ENCODE measurements around the gene DISP2.

DISP2 gene

DNA sequence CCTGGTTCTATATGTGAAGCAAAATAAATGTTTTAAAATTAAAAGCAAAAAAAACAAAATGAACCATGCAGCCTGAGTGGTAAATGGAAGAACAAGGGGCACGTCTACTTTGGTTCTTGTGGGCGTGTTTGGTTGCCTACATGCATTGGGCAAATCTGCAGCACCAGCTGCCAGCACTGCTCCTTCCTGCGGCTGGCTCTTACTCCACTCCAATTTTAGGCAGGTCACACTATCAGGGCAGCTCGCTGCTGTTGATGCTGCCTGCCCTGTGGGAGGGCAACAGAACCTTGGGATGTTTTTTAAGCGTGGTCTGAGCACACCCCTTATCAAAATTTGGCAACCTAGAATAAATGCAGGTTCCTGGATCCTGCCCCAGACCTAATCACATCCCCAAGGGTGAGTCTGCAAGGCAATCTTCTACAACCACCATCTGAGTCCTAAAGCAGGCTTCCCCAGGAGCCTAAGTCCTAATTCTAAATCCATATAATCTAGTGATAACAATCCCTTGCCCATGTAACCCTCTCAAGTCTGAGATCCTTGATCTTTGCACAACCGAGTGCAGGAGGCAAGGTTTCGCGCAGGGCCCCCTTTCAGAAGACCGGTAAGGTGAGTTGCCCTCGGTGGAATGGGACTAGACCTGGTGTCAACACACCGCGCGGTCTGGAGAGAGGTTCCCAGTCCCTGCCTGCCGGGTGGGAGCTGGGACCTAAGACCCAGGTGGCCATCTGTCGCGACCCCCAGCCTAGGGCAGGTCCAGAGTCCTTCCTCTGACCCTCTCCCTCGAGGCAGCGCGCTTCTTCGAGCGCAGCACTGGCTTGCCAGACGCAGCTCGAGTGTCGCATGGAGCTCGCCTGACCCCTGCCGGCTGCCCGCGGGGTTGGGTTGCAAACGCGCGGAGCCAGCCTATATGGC lies 63.5 kb downstream of the DISP2 start (continued):
- TF ChIP-seq ZNF274 (IDR thresholded peaks at IDR 0.05; ENCODE audit: low read length) (no peak), ZNF274 (tag by site-specific recombination; IDR thresholded peaks at IDR 0.05; ENCODE audit: borderline replicate concordance) (no peak), PATZ1 (tag by site-specific recombination; IDR thresholded peaks at IDR 0.05) (peak; percentile 22; the same call in 1 of the 2 replicates), CTCF (tag by site-specific recombination; IDR thresholded peaks at IDR 0.05) (peak; percentile 72; the same call in 1 of the 2 replicates), IKZF3 (tag by site-specific recombination; IDR thresholded peaks at IDR 0.05) (no peak), GLI2 (tag by site-specific recombination; IDR thresholded peaks at IDR 0.05; ENCODE audit: borderline replicate concordance, low read depth) (no peak), KLF10 (tag by site-specific recombination; IDR thresholded peaks at IDR 0.05) (0 out of 2 replicates have a peak, but pooled peaks have one; percentile 44), ZNF423 (tag by site-specific recombination; IDR thresholded peaks at IDR 0.05) (no peak), GLIS2 (tag by site-specific recombination; IDR thresholded peaks at IDR 0.05) (peak; percentile 86), ZNF146 (tag by site-specific recombination; IDR thresholded peaks at IDR 0.05) (no peak)
- TF ChIP-seq, protein P1, sequence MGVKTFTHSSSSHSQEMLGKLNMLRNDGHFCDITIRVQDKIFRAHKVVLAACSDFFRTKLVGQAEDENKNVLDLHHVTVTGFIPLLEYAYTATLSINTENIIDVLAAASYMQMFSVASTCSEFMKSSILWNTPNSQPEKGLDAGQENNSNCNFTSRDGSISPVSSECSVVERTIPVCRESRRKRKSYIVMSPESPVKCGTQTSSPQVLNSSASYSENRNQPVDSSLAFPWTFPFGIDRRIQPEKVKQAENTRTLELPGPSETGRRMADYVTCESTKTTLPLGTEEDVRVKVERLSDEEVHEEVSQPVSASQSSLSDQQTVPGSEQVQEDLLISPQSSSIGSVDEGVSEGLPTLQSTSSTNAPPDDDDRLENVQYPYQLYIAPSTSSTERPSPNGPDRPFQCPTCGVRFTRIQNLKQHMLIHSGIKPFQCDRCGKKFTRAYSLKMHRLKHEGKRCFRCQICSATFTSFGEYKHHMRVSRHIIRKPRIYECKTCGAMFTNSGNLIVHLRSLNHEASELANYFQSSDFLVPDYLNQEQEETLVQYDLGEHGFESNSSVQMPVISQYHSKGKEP (tag by site-specific recombination; IDR thresholded peaks at IDR 0.05) = peak; percentile 58; the same call in 1 of the 2 replicates

DNA sequence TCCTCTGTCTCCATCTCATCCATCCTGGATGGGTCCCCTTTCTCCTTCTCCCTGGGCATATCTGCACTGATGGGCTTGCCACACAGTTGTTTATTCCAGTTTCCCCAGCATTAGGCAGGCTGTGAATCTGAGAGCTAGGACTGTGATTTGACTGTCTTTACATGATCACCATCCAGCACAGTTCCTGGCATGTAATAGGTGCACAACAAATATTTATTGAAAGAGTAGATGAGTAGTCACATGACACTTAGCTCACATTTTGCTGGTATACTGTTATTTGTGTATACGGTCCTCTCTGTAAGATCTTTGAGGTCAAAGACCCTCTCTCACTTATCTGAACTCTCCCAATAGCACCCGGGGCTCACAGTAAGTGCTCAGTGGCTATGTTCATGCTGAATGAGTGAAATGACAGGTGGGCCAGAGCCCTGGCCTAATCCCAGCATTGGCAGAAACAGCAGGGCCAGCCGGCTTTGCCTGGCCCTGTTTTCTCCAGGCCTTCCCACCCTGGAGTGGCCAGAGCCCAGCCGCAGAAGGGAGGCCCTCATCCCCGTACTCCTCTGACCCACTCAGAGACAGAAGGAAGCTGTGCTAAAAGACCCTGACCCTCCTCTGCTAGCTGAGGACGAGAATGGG lies 66.6 kb downstream of the DISP2 start:
- Histone ChIP-seq H3K27ac (ENCODE audit: extremely low read depth, low read depth, low read length) (no peak overlapping the region), H3K36me3 (ENCODE audit: control insufficient read depth in 2 of 2, insufficient read depth in 1 of 2, low read length in 2 of 2) (no peaks in the 10 kb centered on the region; a peak in 1 of 3 replicates), H3K4me1 (ENCODE audit: control insufficient read depth, insufficient read depth, low read length) (no peaks in the 10 kb centered on the region; the same call in 1 of the 2 replicates), H3K4me3 (ENCODE audit: low read depth, low read length) (no peak overlapping the region), H3K9me3 (ENCODE audit: control insufficient read depth, insufficient read depth, low read depth, low read length) (no peaks in the 10 kb centered on the region)
- CTCF ChIA-PET = interaction anchor here (0.6 to 1.4 kb wide), 3 partner anchors 56 to 596 kb away, joined by 3 to 7 read pairs (median 6); no protein-coding TSS in a partner anchor
- TF ChIP-seq ZNF664 (tag by site-specific recombination; IDR thresholded peaks at IDR 0.05) (peak; percentile 55; the same call in 1 of the 2 replicates), ZNF211 (tag by site-specific recombination; IDR thresholded peaks at IDR 0.05; ENCODE audit: low read depth) (no peak), ZNF24 (tag by site-specific recombination; IDR thresholded peaks at IDR 0.05) (no peak)
- POLR2A ChIA-PET = interaction anchor here (0.8 kb wide), 1 partner anchor 19 kb away, joined by 3 read pairs; the partner anchor contains the start of gene IVD

- CTCF ChIA-PET = interaction anchor here (0.7 to 1.2 kb wide), 3 partner anchors 105 to 226 kb away, joined by 3 to 4 read pairs (median 3); no protein-coding TSS in a partner anchor
- TF ChIP-seq ZNF626 (tag by site-specific recombination; IDR thresholded peaks at IDR 0.05) = no peak
- TF ChIP-seq ZNF707 (tag by site-specific recombination; IDR thresholded peaks at IDR 0.05) = no peak
- no peak for TF ChIP-seq ZFHX2 (tag by site-specific recombination; conservative IDR thresholded peaks at IDR 0.05)
- TF ChIP-seq, protein P2, sequence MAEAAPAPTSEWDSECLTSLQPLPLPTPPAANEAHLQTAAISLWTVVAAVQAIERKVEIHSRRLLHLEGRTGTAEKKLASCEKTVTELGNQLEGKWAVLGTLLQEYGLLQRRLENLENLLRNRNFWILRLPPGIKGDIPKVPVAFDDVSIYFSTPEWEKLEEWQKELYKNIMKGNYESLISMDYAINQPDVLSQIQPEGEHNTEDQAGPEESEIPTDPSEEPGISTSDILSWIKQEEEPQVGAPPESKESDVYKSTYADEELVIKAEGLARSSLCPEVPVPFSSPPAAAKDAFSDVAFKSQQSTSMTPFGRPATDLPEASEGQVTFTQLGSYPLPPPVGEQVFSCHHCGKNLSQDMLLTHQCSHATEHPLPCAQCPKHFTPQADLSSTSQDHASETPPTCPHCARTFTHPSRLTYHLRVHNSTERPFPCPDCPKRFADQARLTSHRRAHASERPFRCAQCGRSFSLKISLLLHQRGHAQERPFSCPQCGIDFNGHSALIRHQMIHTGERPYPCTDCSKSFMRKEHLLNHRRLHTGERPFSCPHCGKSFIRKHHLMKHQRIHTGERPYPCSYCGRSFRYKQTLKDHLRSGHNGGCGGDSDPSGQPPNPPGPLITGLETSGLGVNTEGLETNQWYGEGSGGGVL (tag by site-specific recombination; IDR thresholded peaks at IDR 0.05) = no peak
- no peak for TF ChIP-seq ZNF148 (tag by site-specific recombination; IDR thresholded peaks at IDR 0.05; ENCODE audit: borderline replicate concordance)
- TF ChIP-seq KLF8 (tag by site-specific recombination; IDR thresholded peaks at IDR 0.05) = no peak
- no peak for TF ChIP-seq ZNF426 (tag by site-specific recombination; IDR thresholded peaks at IDR 0.05)
Observed at GRCh38 chr15:40425681-40426080, 67.7 kb downstream of the DISP2 start.

More at GRCh38 chr15:40425681-40426080, 67.7 kb downstream of the DISP2 start:
- Histone ChIP-seq H3K9me3 (ENCODE audit: control insufficient read depth, insufficient read depth, low read depth, low read length) (no peaks in the 10 kb centered on the region), H3K27ac (ENCODE audit: extremely low read depth, low read depth, low read length) (no peak overlapping the region), H3K4me1 (ENCODE audit: control insufficient read depth, insufficient read depth, low read length) (no peaks in the 10 kb centered on the region; the same call in 1 of the 2 replicates), H3K4me3 (ENCODE audit: low read depth, low read length) (no peak overlapping the region), H3K36me3 (ENCODE audit: control insufficient read depth in 2 of 2, insufficient read depth in 1 of 2, low read length in 2 of 2) (no peaks in the 10 kb centered on the region; a peak in 1 of 3 replicates)
- POLR2A ChIA-PET = no interaction called here

All from HEK293 (cell line).